Fibroblast of the aortic adventitia (primary cell): Measurements from ENCODE around the gene STAT3. TPM values are rescaled to one million over a fixed set of nuclear protein-coding genes. Genes with fewer than 3 reads are reported as not detected.
A peak's percentile ranks its signal among the peaks of the same experiment; 100 is the strongest.

Experiments
- DNase-seq: peaks from one replicate; pipeline ENCODE4 v3.0.0-alpha.2; 2010; ENCODE audit warnings: low read depth
- H3K4me3 ChIP-seq: 2 replicates; pipeline ENCODE4 v1.5.1; 2011; ENCODE audit warnings: low read depth, mild to moderate bottlenecking, control low read depth, low read length, moderate library complexity
- total RNA-seq: library from RNA; depleted of rRNA; stranded (reverse); fragments of >200 nt; gene quantifications from 2 replicates; pipeline ENCODE4 v1.2.3, GENCODE V29; 2012; ENCODE audit warnings: low replicate concordance
- TF ChIP-seq, protein P1 (sequence below): IDR thresholded peaks from 2 replicates; pipeline ENCODE4 v1.5.1; 2011; ENCODE audit warnings: mild to moderate bottlenecking, low read length, control low read depth, inconsistent platforms; ENCODE audit not compliant: insufficient read depth

Gene STAT3
- total RNA-seq, 1 donor = 137 TPM

DNA sequence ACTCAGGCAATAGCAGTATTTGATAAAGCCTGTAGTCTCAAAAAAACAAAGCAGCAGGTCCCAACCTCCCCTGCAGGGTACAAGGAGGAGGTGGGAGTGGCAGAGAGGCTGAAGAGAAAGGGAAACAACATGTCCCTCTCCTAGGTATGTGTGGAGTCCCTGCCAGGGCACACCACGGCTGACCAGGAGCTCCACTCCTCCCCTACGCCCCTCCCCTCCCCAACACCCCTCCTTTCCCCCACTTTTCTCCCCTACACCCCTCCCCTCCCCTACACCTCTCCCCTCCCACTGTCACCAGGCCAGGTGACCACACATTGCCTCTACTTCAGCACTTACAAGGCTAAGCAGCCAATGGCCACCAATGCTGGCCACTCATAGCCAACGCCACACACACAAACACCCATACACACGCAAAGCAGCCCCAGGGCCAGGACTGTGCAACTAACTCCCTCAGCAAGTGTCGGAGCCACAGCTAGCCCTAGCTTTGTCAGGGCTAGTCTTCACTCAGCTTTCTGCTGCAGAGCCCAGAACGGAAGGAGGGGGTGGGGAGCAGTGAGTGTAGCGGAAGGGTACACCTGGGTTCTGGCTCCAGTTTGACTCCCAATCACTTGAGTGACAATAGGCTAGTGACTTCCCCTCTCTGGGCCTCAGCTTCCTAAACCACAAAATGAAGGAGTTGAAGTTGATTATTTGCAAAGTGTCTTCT is 26.6 kb upstream of the STAT3 start:
- TF ChIP-seq, protein P1, sequence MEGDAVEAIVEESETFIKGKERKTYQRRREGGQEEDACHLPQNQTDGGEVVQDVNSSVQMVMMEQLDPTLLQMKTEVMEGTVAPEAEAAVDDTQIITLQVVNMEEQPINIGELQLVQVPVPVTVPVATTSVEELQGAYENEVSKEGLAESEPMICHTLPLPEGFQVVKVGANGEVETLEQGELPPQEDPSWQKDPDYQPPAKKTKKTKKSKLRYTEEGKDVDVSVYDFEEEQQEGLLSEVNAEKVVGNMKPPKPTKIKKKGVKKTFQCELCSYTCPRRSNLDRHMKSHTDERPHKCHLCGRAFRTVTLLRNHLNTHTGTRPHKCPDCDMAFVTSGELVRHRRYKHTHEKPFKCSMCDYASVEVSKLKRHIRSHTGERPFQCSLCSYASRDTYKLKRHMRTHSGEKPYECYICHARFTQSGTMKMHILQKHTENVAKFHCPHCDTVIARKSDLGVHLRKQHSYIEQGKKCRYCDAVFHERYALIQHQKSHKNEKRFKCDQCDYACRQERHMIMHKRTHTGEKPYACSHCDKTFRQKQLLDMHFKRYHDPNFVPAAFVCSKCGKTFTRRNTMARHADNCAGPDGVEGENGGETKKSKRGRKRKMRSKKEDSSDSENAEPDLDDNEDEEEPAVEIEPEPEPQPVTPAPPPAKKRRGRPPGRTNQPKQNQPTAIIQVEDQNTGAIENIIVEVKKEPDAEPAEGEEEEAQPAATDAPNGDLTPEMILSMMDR = no peak
- H3K4me3 ChIP-seq = no peak overlapping the region
- DNase-seq = no peak

DNA sequence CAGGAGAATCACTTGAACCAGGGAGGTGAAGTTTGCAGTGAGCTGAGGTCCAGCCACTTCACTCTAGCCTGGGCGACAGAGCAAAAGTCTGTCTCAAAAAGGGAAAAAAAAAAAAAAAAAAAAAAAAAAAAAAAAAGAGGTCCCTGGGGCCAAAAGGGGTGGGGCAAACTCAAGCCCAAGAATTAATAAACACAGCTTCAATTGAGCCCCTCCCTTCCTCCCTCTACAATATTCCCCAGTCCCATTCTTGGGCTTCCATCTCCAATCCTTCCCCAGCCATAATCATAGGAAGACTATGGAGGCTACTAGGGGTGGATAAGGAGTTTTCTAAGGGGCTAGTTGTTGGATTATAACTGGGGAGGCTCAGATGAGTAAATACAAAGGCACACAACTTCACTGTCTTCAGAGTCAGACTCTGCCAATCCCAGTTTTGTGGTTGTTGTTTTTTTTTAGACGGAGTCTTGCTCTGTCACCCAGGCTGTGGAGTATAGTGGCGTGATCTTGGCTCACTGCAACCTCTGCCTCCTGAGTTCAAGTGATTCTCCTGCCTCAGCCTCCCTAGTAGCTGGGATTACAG is 25.3 kb upstream of the STAT3 start:
- H3K4me3 ChIP-seq = no peak overlapping the region
- TF ChIP-seq, protein P1 = no peak
- peak; percentile 57 for DNase-seq

DNA sequence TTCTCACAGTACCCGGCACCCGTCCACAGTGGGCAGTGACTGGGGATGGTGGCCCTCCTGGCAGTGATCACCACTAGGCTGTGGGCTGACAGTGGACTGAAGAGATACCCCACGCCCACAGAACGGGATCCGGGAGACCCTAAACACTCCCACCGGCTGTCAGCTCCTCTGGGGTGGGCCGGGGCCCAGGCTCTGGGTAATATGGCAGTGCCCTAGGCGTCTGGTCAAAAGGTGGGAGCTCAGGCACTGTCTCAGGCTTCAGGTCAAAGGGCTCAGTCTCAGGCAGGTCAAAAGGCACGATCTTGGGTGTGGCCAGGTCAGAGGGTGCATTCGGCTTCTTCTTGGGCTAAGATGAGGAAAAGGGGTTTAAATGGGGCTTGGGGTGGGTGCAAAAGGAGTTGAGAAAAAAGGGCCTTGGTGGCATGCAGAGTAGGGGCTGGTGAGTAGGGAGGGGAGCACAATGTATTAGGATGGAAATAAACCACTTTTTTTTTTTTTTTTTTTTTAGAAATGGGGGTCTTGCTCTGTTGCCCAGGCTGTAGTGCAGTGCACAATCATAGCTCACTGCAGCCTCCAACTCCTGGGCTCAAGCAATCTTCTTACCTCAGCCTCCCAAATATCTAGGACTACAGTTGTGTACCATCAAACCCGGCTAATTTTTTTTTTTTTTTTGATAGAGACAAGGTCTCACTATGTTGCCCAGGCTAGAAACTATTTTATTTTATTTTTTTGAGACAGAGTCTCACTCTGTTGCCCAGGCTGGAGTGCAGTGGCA is 23.9 kb upstream of the STAT3 start:
- TF ChIP-seq, protein P1 = no peak
- no peak for DNase-seq
- no peak overlapping the region for H3K4me3 ChIP-seq

DNA sequence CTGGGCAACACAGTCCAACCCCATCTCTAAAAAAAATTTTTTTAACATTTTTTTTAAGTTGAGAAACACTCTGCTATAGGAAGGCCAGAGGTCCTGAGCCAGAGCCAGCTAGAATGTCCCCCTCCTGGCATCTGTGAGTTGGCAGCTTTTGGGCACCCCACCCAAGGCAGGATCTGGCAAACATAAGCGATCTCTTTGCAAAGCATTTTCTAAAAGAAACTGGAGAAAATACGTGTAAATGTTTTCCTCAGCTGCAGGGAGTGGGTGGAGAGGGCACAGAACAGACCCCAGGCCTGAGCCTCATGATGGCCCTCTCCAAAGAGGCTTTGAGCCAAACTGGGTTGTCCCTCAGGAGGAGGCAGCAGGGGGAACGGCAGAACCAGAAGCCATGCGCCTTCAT is 23.1 kb upstream of the STAT3 start:
- TF ChIP-seq, protein P1 = no peak
- no peak overlapping the region for H3K4me3 ChIP-seq
- DNase-seq = peak; percentile 44

DNA sequence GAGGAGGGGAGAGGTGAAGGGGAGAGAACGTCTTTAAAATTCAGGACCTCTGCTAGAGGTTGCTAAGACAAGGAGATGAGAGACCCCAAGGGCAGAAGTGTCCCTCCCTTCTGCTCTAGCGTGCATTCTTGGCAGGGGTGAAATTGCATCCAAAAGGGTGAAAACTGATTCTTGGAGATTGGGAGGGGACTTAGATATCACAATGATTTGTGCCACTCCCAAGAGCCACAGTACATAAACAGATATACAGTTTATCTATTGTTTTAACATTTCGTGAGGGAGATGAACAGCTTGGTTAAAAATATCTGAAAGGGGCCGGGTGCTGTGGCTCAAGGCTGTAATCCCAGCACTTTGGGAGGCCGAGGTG is 22.1 kb upstream of the STAT3 start:
- H3K4me3 ChIP-seq = no peak overlapping the region
- TF ChIP-seq, protein P1 = no peak

DNA sequence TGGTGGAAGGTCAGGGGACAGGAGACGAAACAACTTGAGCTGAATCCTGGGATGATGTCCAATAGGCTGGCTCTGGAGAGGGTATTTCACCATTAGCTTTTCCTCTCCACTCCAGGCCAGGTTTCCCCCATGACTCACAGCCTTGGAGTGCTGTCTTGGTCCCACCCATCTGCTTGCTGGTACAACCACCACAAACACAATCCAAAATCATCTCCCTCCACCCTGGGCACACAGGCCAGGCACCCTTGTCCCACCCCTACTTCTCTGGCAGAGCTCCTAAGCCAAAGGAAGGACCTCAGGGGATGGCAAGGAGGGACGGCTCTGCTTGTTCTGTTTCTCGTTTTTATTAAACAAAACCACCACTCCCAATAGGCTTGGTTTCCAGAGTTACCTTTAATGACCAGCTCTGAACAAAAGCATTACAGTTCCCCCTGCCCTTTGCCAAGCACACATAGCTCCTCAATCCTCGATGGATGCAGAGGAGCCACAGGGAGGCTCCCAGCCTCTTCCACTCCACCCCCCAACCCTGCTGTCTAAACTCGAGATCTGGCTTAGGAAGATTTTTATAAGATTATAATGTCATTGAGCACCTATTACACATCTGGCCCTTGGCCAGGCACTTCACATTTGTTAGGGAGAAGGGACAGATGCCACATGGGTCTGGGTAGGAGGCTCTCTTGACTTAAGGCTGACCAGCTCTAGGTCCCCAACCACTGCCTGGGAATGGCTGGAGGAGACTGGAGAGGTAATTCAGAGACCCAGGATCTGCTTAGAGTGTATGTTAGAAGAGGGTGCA is 21.5 kb upstream of the STAT3 start:
- TF ChIP-seq, protein P1 = no peak
- peak; percentile 98 for DNase-seq
- peak overlapping the region; percentile 31 for H3K4me3 ChIP-seq

More for the DNA sequence above, 22.1 kb upstream of the STAT3 start:
- DNase-seq = no peak
